Muscle layer of duodenum (tissue), 2 donors: ENCODE results near the gene GNPNAT1.

ENCODE experiments used
- H3K27ac ChIP-seq: one replicate; pipeline ENCODE4 v1.7.0; 2013; ENCODE audit warnings: mild to moderate bottlenecking, low read length
- H3K27me3 ChIP-seq: one replicate; pipeline ENCODE4 v1.7.0; 2013; ENCODE audit warnings: low read depth, mild to moderate bottlenecking, control low read depth, low read length
- H3K36me3 ChIP-seq, 2 donors: one replicate each; pipeline ENCODE4 v1.7.0; 2013; ENCODE audit warnings: low read length in 2 of 2, control low read depth in 1 of 2, mild to moderate bottlenecking in 1 of 2; ENCODE audit not compliant: insufficient read depth in 2 of 2, control insufficient read depth in 1 of 2
- H3K4me1 ChIP-seq, 2 donors: one replicate each; pipeline ENCODE4 v1.7.0; 2013; ENCODE audit warnings: low read length in 2 of 2, mild to moderate bottlenecking in 2 of 2, control low read depth in 1 of 2, moderate library complexity in 1 of 2; ENCODE audit not compliant: insufficient read depth in 2 of 2, control insufficient read depth in 1 of 2
- H3K4me3 ChIP-seq, 2 donors: one replicate each; pipeline ENCODE4 v1.7.0; 2013; ENCODE audit warnings: low read length in 2 of 2, low read depth in 1 of 2, mild to moderate bottlenecking in 1 of 2
- H3K9me3 ChIP-seq, 2 donors: one replicate each; pipeline ENCODE4 v1.7.0; 2013; ENCODE audit warnings: low read length in 2 of 2, control low read depth in 1 of 2, mild to moderate bottlenecking in 1 of 2; ENCODE audit not compliant: control insufficient read depth in 1 of 2
- donor health status: healthy.

GNPNAT1 gene

DNA sequence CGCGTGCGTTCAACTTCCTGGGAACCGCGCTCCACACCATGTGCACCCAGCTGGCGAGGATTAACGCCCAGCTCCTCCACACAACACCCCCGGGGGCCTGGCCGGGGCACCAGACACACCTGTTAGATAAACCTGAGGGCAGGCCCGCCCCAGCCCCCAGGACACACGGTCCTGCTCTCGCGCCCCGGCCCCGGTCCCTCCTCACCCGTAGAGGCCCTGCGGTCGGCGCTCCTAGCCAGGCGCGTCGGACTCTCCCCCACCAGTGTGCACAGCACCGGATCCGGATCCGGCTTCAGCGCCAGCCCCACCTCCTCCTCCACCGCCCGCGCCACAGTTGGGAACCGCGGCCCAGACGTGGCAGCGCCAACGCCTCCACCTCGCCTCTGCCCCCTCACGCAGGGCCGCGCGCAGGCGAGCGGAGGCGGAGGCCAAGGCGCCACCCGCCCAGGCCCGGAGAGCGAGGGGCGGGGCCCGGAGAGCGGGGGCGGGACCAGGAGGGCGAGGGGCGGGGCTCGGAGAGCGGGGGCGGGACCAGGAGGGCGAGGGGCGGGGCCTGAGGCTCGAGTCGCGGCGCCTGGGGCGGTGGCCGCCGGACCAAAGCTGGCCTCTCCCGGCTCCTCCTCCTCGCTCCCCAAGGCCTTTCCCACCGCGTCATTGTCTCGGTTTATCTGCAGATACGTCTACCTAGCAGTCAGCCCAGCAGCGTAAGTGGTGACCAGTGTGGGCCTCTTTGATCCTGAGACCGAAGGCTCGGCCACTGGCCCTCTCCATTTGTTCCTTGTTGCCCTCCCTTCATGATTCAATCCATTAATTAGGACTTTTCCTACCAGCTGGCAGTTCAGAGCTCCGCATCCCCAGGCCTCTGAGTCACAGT is at the start of gene GNPNAT1:
Gene GNPNAT1, minus strand, starts transcription at position 385 of the 874 bp plus-strand sequence. CDS start 6,957 bp downstream, outside the sequence.
- Histone ChIP-seq H3K4me1 (peaks cover 9 to 15% of the 10 kb centered on the region in 2 donors), H3K27me3 (no peaks in the 10 kb centered on the region), H3K9me3 (no peaks in the 10 kb centered on the region), H3K36me3 (peaks cover 0 to 4% of the 10 kb centered on the region in 2 donors), H3K4me3 (peak within 1 kb of the TSS; percentile 88 to 91), H3K27ac (peak within 1 kb of the TSS; percentile 91)

DNA sequence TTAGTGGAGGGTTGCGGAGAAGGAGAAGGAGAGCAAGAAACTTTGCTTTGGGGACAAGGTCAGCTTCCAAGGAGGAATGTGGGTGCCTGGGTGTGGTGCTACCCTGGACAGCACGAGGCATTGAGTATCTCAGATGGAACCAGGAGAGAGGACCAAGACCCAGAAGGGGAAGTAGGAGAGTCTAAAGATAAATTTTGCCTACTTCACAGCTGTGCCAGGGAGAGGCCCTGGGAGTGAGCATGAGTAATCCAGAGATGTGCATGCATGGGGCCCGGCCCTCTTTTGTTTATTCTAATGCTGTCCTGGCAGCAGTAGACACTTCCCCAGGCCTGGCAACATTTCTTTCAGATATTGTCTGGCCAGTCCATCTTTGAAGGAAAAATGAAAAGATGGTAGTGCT is 49.5 kb upstream of the GNPNAT1 start:
- no peaks in the 10 kb centered on the region for H3K36me3 ChIP-seq
- no peak overlapping the region for H3K4me3 ChIP-seq
- H3K27me3 ChIP-seq: no peaks in the 10 kb centered on the region
- no peak overlapping the region for H3K27ac ChIP-seq
- H3K4me1 ChIP-seq: peaks cover 0 to 8% of the 10 kb centered on the region in 2 donors
- H3K9me3 ChIP-seq: no peaks in the 10 kb centered on the region

- Histone ChIP-seq H3K9me3 (no peaks in the 10 kb centered on the region), H3K4me3 (no peak overlapping the region), H3K27me3 (no peaks in the 10 kb centered on the region), H3K27ac (no peak overlapping the region), H3K4me1 (peaks cover 0 to 8% of the 10 kb centered on the region in 2 donors), H3K36me3 (no peaks in the 10 kb centered on the region)
These were observed 46.0 kb upstream of the GNPNAT1 start for GRCh38 chr14:52837451-52837850.

DNA sequence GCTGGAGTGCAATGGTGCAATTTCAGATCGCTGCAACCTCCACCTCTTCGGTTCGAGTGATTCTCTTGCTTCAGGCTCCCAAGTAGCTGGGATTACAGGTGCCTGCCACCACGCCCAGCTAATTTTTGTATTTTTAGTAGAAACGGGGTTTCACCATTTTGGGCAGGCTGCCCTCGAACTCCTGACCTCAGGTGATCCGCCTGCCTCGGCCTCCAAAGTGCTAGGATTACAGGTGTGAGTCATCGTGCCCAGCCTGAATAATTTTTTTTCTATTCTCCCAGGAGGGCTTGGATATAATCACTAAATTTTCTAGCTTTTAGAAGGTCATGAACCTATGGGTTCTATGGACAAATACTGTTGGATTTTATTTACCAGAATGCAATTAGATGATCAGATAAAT is 44.7 kb upstream of the GNPNAT1 start:
- Histone ChIP-seq H3K4me3 (no peak overlapping the region), H3K9me3 (no peaks in the 10 kb centered on the region), H3K4me1 (peaks cover 0 to 5% of the 10 kb centered on the region in 2 donors), H3K36me3 (no peaks in the 10 kb centered on the region), H3K27me3 (no peaks in the 10 kb centered on the region), H3K27ac (no peak overlapping the region)

GRCh38 chr14:52835122-52835903 is 43.9 kb upstream of the GNPNAT1 start:
- H3K27ac ChIP-seq: no peak overlapping the region
- H3K4me1 ChIP-seq: no peaks in the 10 kb centered on the region
- no peaks in the 10 kb centered on the region for H3K36me3 ChIP-seq
- H3K27me3 ChIP-seq: no peaks in the 10 kb centered on the region
- no peak overlapping the region for H3K4me3 ChIP-seq
- H3K9me3 ChIP-seq: no peaks in the 10 kb centered on the region

GRCh38 chr14:52834440-52834842 is 43.0 kb upstream of the GNPNAT1 start:
- no peak overlapping the region for H3K27ac ChIP-seq
- H3K4me1 ChIP-seq: peaks cover 0 to 3% of the 10 kb centered on the region in 2 donors
- no peaks in the 10 kb centered on the region for H3K36me3 ChIP-seq
- no peaks in the 10 kb centered on the region for H3K9me3 ChIP-seq
- no peak overlapping the region for H3K4me3 ChIP-seq
- no peaks in the 10 kb centered on the region for H3K27me3 ChIP-seq

DNA sequence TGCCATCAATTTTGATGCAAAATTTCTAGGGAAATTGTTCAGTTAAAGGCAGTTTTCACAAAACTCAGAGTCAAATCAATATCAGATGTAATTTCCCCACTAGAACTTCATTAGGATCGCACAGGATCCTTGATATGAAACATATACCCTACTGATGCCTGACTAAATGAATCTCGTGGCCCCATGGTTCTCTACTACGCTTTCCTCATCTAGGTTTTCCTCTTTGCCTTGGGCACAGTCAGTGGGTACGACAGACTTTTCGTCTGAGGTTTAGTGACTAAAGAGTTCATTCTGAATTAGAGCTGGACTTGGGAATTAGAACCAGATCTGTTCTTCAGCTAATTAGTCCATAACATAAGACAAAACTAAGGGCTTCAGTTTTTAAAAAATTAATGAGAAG is 42.5 kb upstream of the GNPNAT1 start:
- no peak overlapping the region for H3K27ac ChIP-seq
- H3K9me3 ChIP-seq: no peaks in the 10 kb centered on the region
- H3K36me3 ChIP-seq: no peaks in the 10 kb centered on the region
- H3K4me3 ChIP-seq: no peak overlapping the region
- no peaks in the 10 kb centered on the region for H3K27me3 ChIP-seq
- peaks cover 0 to 3% of the 10 kb centered on the region in 2 donors for H3K4me1 ChIP-seq

GRCh38 chr14:52829527-52830185 is 38.2 kb upstream of the GNPNAT1 start:
- no peaks in the 10 kb centered on the region for H3K27me3 ChIP-seq
- no peaks in the 10 kb centered on the region for H3K9me3 ChIP-seq
- peaks cover 0 to 3% of the 10 kb centered on the region in 2 donors for H3K4me1 ChIP-seq
- no peak overlapping the region for H3K4me3 ChIP-seq
- no peak overlapping the region for H3K27ac ChIP-seq
- no peaks in the 10 kb centered on the region for H3K36me3 ChIP-seq

DNA sequence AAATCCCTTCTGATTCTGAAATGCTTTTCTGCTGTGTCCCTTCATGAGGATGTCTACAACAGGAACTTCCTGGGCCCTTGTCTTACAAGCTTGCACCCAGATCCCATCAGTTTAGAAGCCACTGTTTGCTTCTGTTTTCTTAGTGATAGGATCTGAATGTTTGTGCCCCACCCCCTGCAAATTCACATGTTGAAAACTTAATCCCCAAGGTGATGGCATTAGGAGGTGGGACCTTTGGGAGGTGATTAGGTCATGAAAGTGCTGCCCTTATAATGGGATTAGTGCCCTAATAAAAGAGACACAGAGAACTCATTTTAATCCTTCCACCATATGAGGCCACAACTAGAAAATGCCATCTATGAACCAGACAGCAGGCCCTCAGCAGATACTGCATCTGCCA is 36.0 kb upstream of the GNPNAT1 start:
- Histone ChIP-seq H3K9me3 (no peaks in the 10 kb centered on the region), H3K27me3 (no peaks in the 10 kb centered on the region), H3K4me1 (peaks cover 0 to 3% of the 10 kb centered on the region in 2 donors)

DNA sequence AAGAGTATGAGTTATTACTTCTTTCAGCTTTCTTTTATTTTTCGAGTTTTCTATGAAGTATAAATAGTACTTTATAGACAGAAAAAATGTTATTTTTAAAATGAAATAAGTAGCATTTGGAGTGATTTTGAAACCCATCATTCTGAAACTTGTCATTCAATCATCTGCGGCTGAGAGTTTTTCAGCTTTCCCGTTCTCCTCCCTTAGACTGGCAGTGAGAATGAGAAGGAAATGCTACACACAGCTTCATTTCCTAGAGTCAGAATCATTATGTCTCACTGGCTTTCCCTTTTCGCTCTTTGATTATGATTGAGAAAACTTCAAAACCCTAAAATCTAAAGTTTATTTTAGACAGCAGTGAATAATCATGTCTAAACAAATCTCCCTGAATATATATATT is 33.7 kb upstream of the GNPNAT1 start:
- Histone ChIP-seq H3K27me3 (no peaks in the 10 kb centered on the region), H3K27ac (no peak overlapping the region), H3K4me1 (peaks cover 0 to 3% of the 10 kb centered on the region in 2 donors), H3K36me3 (no peaks in the 10 kb centered on the region), H3K9me3 (no peaks in the 10 kb centered on the region), H3K4me3 (no peak overlapping the region)

More for the DNA sequence above, 36.0 kb upstream of the GNPNAT1 start:
- Histone ChIP-seq H3K27ac (no peak overlapping the region), H3K4me3 (no peak overlapping the region), H3K36me3 (no peaks in the 10 kb centered on the region)

DNA sequence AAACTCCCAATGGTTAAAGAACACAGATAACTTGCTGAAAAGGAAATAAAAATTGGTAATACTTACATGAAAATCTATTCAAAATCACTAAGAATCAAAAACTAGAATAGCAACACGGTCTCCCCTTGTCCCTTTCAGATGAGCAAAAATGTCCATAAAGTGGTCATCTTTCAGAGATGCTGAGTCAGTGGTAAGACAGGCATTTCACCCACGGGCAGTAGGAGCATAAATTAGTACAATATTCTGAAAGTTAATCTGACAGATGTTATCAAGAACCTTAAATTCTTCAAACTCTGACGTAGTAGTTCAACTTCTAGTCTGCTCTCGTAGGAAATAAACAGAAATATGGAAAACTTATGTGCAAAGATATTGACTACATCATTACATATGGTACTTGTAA is 33.1 kb upstream of the GNPNAT1 start:
- H3K4me3 ChIP-seq: no peak overlapping the region
- H3K27me3 ChIP-seq: no peaks in the 10 kb centered on the region
- H3K36me3 ChIP-seq: no peaks in the 10 kb centered on the region
- H3K4me1 ChIP-seq: peaks cover 0 to under 1% of the 10 kb centered on the region in 2 donors
- no peak overlapping the region for H3K27ac ChIP-seq
- H3K9me3 ChIP-seq: no peaks in the 10 kb centered on the region
